ENCODE results near the gene COPA.

Gene COPA

GRCh38 chr1:160264795-160265307 lies 78.2 kb downstream of the COPA start:
- Histone ChIP-seq H3K27me3 (replicated peaks in 2 of 5; ENCODE audit: control insufficient read depth in 4 of 5, insufficient read depth in 5 of 5, low read length in 4 of 5) (no peaks in the 10 kb centered on the region), H3K9me3 (ENCODE audit: control extremely low read depth in 1 of 5, control insufficient read depth in 4 of 5, insufficient read depth in 2 of 5, low read depth in 1 of 5, low read length in 4 of 5) (no peaks in the 10 kb centered on the region), H3K27ac (ENCODE audit: insufficient read depth in 1 of 2, low read depth in 1 of 2, low read length in 2 of 2, poor library complexity in 1 of 2, severe bottlenecking in 2 of 2) (no peak overlapping the region), H3K4me1 (ENCODE audit: control extremely low read depth in 1 of 4, control insufficient read depth in 4 of 4, insufficient read depth in 4 of 4, low read length in 3 of 4) (peaks cover 8 to 23% (median 20%) of the 10 kb centered on the region in 4 experiments), H3K36me3 (ENCODE audit: control insufficient read depth in 4 of 4, insufficient read depth in 4 of 4, low read length in 3 of 4) (no peaks in the 10 kb centered on the region), H3K4me3 (ENCODE audit: control insufficient read depth in 1 of 7, extremely low read depth in 1 of 7, insufficient read depth in 4 of 7, low read depth in 2 of 7, low read length in 6 of 7) (no peak overlapping the region)
- no peak for DNase-seq
- no CpG with 5 or more reads among the region's 4 CpGs for WGBS (ENCODE audit: insufficient coverage)
- ChIA-PET POLR2A (interaction anchor here (0.7 to 1.8 kb wide), 2 partner anchors 19 to 286 kb away, joined by 3 to 5 read pairs; no protein-coding TSS in a partner anchor), CTCF (interaction anchor here (0.7 to 8.2 kb wide), 6 partner anchors 10 to 164 kb away, joined by 3 to 59 read pairs (median 4); no protein-coding TSS in a partner anchor)

DNA sequence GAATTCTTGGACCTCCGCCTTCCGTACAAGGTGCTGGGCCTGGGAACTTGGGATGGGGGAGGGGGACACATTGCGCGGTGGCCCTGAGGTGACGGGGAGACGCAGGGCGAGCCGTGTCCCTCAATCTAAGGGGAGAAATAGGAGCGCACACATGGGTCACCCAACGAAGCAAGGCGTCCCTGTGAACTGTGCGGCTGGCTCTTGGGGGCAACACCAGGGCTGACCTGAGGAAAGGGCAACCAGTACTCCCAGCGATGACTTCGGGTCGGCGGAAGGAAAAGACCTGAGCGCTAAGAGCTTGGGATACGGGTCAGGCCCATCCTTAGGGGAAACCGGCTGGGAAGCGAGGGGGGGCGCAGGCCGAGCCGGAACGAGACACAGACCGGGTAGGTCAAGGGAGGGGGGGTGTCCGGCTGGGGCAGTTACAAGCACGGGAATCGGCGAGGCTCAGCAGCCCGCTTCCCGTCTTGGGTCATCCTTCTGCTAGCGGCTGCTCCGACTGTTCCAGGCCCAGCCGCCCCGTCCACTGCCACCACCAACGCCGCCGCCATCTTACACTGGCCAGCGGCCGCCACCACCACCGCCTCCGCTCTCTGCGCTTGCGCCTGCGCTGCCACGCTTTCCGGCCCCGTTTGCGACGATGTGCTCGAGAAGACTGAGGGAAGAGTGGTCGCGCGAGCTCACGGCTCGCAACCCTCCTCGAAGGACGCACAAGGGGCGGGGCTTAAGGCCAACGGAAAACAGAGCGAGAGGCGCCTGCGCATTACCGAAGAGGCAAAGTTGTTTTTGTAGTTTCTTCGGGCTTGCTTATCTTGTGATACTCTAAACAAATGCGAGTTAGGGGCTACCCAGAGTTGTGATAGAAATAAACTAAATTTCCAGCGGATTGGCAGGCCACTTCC lies 80.9 kb downstream of the COPA start, which contains the start of gene DCAF8:
TSS of gene DCAF8 (minus strand) at position 657 of the 902 bp plus-strand sequence. CDS start 18,541 bp downstream, outside the sequence.
- ChIA-PET CTCF (interaction anchor here (1.2 to 8.2 kb wide), 4 partner anchors 10 to 160 kb away, joined by 3 to 59 read pairs (median 15); partner anchors contain the start of gene PEX19), POLR2A (interaction anchor here (0.7 to 1.0 kb wide), 3 partner anchors 10 to 196 kb away, joined by 3 to 5 read pairs (median 3); no protein-coding TSS in a partner anchor)
- Histone ChIP-seq H3K36me3 (ENCODE audit: control insufficient read depth in 4 of 4, insufficient read depth in 4 of 4, low read length in 3 of 4) (peaks cover 0 to 8% (median 3%) of the 10 kb centered on the region in 4 experiments), H3K4me3 (ENCODE audit: control insufficient read depth in 1 of 7, extremely low read depth in 1 of 7, insufficient read depth in 4 of 7, low read depth in 2 of 7, low read length in 6 of 7) (peak within 1 kb of the TSS; percentile 88 to 99 (median 97)), H3K4me1 (ENCODE audit: control extremely low read depth in 1 of 4, control insufficient read depth in 4 of 4, insufficient read depth in 4 of 4, low read length in 3 of 4) (peaks cover 8 to 34% (median 21%) of the 10 kb centered on the region in 4 experiments), H3K9me3 (ENCODE audit: control extremely low read depth in 1 of 5, control insufficient read depth in 4 of 5, insufficient read depth in 2 of 5, low read depth in 1 of 5, low read length in 4 of 5) (no peaks in the 10 kb centered on the region), H3K27ac (ENCODE audit: insufficient read depth in 1 of 2, low read depth in 1 of 2, low read length in 2 of 2, poor library complexity in 1 of 2, severe bottlenecking in 2 of 2) (peak within 1 kb of the TSS; percentile 99), H3K27me3 (replicated peaks in 2 of 5; ENCODE audit: control insufficient read depth in 4 of 5, insufficient read depth in 5 of 5, low read length in 4 of 5) (no peaks in the 10 kb centered on the region)
- peak; percentile 97 to 99 (median 99) for DNase-seq
- WGBS (ENCODE audit: insufficient coverage): 0% methylated on average over 64 of the region's 67 CpGs

GRCh38 chr1:160261556-160261892 lies 81.5 kb downstream of the COPA start:
- DNase-seq: peak; percentile 75 to 89 (median 89)
- POLR2A ChIA-PET: no interaction called here
- H3K9me3 ChIP-seq (ENCODE audit: control extremely low read depth in 1 of 5, control insufficient read depth in 4 of 5, insufficient read depth in 2 of 5, low read depth in 1 of 5, low read length in 4 of 5): no peaks in the 10 kb centered on the region
- H3K4me3 ChIP-seq (ENCODE audit: control insufficient read depth in 1 of 7, extremely low read depth in 1 of 7, insufficient read depth in 4 of 7, low read depth in 2 of 7, low read length in 6 of 7): peak overlapping the region; percentile 88 to 99 (median 97)
- CTCF ChIA-PET: interaction anchor here (1.2 to 8.2 kb wide), 4 partner anchors 10 to 160 kb away, joined by 3 to 59 read pairs (median 15); partner anchors contain the start of gene PEX19
- H3K27ac ChIP-seq (ENCODE audit: insufficient read depth in 1 of 2, low read depth in 1 of 2, low read length in 2 of 2, poor library complexity in 1 of 2, severe bottlenecking in 2 of 2): peak overlapping the region; percentile 99
- peaks cover 0 to 8% (median 3%) of the 10 kb centered on the region in 4 experiments for H3K36me3 ChIP-seq (ENCODE audit: control insufficient read depth in 4 of 4, insufficient read depth in 4 of 4, low read length in 3 of 4)
- peaks cover 8 to 40% (median 21%) of the 10 kb centered on the region in 4 experiments for H3K4me1 ChIP-seq (ENCODE audit: control extremely low read depth in 1 of 4, control insufficient read depth in 4 of 4, insufficient read depth in 4 of 4, low read length in 3 of 4)
- no peaks in the 10 kb centered on the region for H3K27me3 ChIP-seq (replicated peaks in 2 of 5; ENCODE audit: control insufficient read depth in 4 of 5, insufficient read depth in 5 of 5, low read length in 4 of 5)
- no CpG with 5 or more reads among the region's 8 CpGs for WGBS (ENCODE audit: insufficient coverage)

GRCh38 chr1:160260406-160261382 lies 82.4 kb downstream of the COPA start:
- Histone ChIP-seq H3K4me3 (ENCODE audit: control insufficient read depth in 1 of 7, extremely low read depth in 1 of 7, insufficient read depth in 4 of 7, low read depth in 2 of 7, low read length in 6 of 7) (peak overlapping the region in 6 of 7 experiments; percentile 88 to 99 (median 97)), H3K9me3 (ENCODE audit: control extremely low read depth in 1 of 5, control insufficient read depth in 4 of 5, insufficient read depth in 2 of 5, low read depth in 1 of 5, low read length in 4 of 5) (no peaks in the 10 kb centered on the region), H3K4me1 (ENCODE audit: control extremely low read depth in 1 of 4, control insufficient read depth in 4 of 4, insufficient read depth in 4 of 4, low read length in 3 of 4) (peaks cover 8 to 44% (median 21%) of the 10 kb centered on the region in 4 experiments), H3K36me3 (ENCODE audit: control insufficient read depth in 4 of 4, insufficient read depth in 4 of 4, low read length in 3 of 4) (peaks cover 0 to 8% (median 4%) of the 10 kb centered on the region in 4 experiments), H3K27ac (ENCODE audit: insufficient read depth in 1 of 2, low read depth in 1 of 2, low read length in 2 of 2, poor library complexity in 1 of 2, severe bottlenecking in 2 of 2) (peak overlapping the region; percentile 99), H3K27me3 (replicated peaks in 2 of 5; ENCODE audit: control insufficient read depth in 4 of 5, insufficient read depth in 5 of 5, low read length in 4 of 5) (no peaks in the 10 kb centered on the region)
- WGBS (ENCODE audit: insufficient coverage): 86% methylated on average over 3 of the region's 6 CpGs
- ChIA-PET POLR2A (no interaction called here), CTCF (interaction anchor here (0.7 to 8.2 kb wide), 7 partner anchors 9 to 365 kb away, joined by 3 to 59 read pairs (median 4); partner anchors contain the start of gene PEX19)
- peak in 1 of 3 donors; percentile 11 for DNase-seq

- POLR2A ChIA-PET: interaction anchor here (1.0 kb wide), 1 partner anchor 150 kb away, joined by 3 read pairs; no protein-coding TSS in a partner anchor
- 98% methylated on average over 6 of the region's 7 CpGs for WGBS (ENCODE audit: insufficient coverage)
Measured at GRCh38 chr1:160258177-160258798, 84.8 kb downstream of the COPA start.

More at GRCh38 chr1:160258177-160258798, 84.8 kb downstream of the COPA start:
- Histone ChIP-seq H3K27ac (ENCODE audit: insufficient read depth in 1 of 2, low read depth in 1 of 2, low read length in 2 of 2, poor library complexity in 1 of 2, severe bottlenecking in 2 of 2) (no peak overlapping the region), H3K9me3 (ENCODE audit: control extremely low read depth in 1 of 5, control insufficient read depth in 4 of 5, insufficient read depth in 2 of 5, low read depth in 1 of 5, low read length in 4 of 5) (no peaks in the 10 kb centered on the region), H3K36me3 (ENCODE audit: control insufficient read depth in 4 of 4, insufficient read depth in 4 of 4, low read length in 3 of 4) (peaks cover 5 to 11% (median 9%) of the 10 kb centered on the region in 4 experiments), H3K4me1 (ENCODE audit: control extremely low read depth in 1 of 4, control insufficient read depth in 4 of 4, insufficient read depth in 4 of 4, low read length in 3 of 4) (peaks cover 8 to 44% (median 21%) of the 10 kb centered on the region in 4 experiments), H3K27me3 (replicated peaks in 2 of 5; ENCODE audit: control insufficient read depth in 4 of 5, insufficient read depth in 5 of 5, low read length in 4 of 5) (no peaks in the 10 kb centered on the region), H3K4me3 (ENCODE audit: control insufficient read depth in 1 of 7, extremely low read depth in 1 of 7, insufficient read depth in 4 of 7, low read depth in 2 of 7, low read length in 6 of 7) (no peak overlapping the region)
- DNase-seq: no peak
- CTCF ChIA-PET: interaction anchor here (1.3 to 2.6 kb wide), 2 partner anchors 34 to 157 kb away, joined by 5 to 10 read pairs; no protein-coding TSS in a partner anchor

All from common myeloid progenitor, CD34-positive (primary cell).